Mucosa of gallbladder (tissue), 1 donor: ENCODE results near the gene FHIT. TPM values are rescaled to one million over a fixed set of nuclear protein-coding genes. Genes with fewer than 3 reads are reported as not detected.
A peak's percentile ranks its signal among the peaks of the same experiment; 100 is the strongest.

ENCODE experiments used
- DNase-seq: peaks from one replicate; pipeline ENCODE4 v3.0.0-alpha.2; 2020; ENCODE audit warnings: low spot score
- total RNA-seq: library from RNA; stranded (reverse); gene quantifications from one replicate; pipeline ENCODE4 v1.2.1, GENCODE V29; 2021
- donor health status: DM: no; HTN: no; CAD: no.

FHIT gene
- total RNA-seq, 1 donor from 2014 or later, result 38.6 TPM

DNA sequence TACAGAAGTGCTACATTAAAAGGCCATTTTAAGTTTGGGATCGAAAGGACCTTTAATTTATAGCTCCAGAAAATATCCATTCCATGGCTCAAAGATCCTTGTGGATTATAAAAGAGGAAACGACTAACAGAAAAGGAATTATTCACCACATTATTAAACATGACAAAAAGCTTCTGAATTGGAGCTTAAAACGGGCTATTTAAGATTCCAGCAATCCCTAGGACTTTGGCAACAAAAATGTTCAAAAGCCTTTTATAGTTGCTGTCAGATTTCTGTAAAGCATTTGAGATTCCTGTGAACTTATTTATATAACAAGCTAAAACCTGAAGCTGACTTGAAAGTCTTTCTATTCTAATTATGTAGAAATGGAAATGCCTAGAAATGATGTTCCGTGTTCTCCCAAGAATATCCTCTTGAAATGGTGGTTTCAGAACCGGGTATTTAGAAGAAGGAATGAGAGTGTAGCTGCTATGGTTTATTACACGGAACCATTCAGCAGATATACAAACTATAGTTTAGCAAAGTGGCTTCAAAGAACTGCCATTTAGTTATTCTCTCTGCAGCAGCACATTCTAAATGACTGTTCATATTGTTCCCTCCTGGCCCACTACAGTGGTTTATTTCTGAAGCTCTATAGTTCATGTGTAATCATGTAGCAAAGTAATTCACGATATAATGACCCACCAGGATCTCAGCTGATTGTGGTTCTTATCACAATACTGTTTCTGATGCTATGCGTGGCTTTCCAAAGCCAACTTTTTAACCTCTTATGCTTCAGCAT, 961.7 kb downstream of the FHIT start:
- no peak for DNase-seq

DNA sequence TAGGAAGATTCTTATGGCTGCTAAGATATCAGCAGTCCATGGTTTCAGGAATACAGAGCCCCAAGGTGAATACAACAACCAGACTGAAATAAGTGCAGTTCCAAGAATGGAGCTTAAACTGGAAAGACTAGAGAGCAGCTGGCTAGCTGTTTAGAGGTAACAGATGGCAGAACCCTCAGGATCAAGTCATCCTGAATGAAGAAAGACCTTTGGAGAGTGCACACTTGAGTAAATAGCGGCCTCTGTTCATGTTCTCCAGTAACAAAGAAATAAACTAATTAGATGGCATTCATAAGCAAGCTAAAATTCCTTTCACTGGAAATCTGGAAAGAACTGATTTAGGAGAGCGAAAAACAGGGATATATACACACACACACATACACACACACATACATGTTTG, 968.4 kb downstream of the FHIT start:
- DNase-seq, result no peak

DNA sequence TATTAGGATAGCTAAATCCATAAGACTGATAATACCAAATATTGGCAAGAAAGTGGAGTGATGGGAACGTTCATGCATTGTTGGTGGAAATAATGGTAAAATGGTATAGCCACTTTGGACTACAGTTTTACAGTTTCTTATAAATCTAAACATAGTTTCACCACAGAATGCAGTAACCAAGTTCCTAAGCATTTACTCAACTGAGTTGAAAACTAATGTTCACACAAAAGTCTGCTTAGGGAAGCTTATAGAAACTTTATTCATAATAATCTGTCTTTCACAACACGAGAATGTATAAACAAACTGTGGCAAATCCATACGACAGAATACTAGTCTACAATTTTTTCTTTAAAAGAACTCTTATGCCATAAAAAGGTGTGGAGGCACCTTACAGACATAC, 969.3 kb downstream of the FHIT start:
- no peak for DNase-seq

DNA sequence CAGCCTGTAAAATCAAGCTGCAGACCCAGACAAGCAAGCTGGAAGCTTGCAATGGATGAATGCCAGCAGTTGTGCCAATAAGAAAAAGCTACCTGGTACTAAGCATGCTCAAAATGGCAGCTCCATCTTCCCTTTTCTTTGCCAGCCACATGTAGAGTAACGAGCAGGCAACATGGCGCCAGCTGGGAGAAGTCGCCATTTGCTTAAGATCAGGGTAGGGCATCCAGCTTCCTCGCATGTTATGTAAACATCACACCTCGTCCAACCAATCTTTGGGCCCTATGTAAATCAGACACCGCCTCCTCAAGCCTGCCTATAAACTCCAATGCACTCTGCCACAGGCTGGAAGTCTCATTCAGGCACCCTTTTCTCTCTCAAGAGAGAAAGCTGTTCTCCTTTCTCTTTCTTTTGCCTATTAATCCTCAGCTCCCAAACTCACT, 973.9 kb downstream of the FHIT start:
- no peak for DNase-seq

DNA sequence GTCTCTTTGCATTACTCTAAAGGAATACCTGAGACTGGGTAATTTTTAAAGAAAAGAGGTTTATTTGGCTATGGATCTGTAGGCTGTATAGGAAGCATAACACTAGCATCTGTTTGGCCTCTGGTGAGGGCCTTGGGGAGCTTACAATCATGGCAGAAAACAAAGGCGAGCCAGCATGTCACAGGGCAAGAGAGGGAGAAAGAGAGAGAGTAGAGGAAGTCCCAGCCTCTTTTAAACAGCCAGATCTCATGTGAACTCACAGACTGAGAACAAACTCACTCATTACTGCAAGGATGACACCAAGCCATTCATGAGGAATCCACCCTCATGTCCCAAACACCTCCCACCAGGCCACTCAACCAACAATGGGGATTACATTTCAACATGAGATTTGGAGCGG, 974.6 kb downstream of the FHIT start:
- DNase-seq, result no peak

DNA sequence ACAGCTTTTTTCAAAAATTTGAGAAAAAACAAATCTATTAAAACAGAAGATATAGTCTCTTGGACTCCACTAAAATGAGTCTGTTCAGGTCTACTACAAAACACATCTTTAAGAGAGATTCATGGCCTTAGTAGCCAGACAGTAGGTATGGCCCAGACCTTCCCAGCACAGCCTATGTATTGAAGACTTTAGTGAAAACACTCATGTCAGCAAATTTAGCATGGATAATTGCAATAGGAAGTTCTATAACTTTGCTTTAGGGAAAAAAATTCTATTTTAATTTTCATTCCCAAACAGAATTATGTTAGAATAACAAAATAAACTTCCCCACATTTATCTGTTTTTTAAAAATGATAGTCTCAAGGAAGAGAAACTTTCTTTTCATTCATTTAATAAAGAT, 976.6 kb downstream of the FHIT start:
- no peak for DNase-seq

DNA sequence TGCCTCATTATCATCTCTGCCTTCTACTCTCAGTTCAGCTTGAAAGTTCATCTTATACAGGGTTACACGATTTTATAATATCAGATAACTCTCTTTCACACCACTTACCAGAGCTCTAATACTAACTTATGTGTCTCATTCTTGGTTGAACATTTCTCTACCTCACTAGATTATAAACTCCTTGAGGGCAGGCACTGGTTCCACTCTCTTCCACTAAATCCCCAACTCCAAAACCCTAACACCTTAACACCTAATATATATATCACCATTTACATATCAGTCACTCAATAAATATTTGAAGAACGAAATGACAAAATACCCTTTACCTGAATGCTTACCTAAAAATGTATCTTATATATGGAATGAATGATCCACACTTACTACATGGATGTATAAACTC, 977.2 kb downstream of the FHIT start:
- DNase-seq, result no peak

DNA sequence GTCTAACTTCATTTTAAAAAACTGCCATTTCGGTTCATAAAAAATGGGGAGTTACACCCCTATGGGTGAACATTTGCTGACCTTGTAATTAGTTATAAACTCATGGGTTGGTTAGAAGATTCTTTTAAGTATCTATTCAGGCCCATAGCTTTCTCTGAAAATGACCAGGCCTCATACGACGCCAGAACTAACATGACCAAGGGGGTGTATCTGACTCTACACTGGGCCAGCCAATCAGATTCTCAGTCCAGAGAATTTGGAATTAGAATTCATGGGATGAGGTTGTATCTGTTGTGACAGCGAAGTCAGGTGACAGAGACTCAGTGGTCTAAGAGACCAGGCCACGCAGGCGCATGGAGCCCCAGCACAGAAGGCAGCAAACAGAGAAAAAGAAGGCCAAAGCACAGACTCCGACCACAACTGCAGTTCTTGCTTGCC, 981.4 kb downstream of the FHIT start:
- DNase-seq, result no peak

- no peak for DNase-seq
These were observed 981.9 kb downstream of the FHIT start for GRCh38 chr3:60269377-60269776.

GRCh38 chr3:60268123-60268522, 983.1 kb downstream of the FHIT start:
- DNase-seq, result no peak

DNA sequence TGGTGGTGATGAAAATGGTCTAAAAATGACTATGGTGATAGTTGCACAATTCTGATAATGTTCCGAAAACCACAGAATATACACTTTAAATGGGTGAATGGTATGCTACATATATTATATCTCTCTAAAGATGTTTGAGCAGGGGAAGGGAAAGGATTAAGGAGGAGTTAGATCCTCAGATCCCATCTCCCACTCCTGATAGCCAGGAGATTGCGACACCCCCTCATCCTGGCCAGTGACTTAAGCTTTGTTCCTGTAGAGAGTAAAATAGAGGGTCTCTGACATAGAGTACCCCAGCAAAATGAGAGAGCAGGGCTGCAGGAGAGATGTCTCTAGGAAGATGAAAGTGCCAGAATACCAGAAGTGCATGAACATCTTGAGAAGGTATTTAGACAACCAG, 984.8 kb downstream of the FHIT start:
- DNase-seq, result no peak

GRCh38 chr3:60263191-60263590, 988.1 kb downstream of the FHIT start:
- DNase-seq, result no peak

GRCh38 chr3:60262546-60262945, 988.7 kb downstream of the FHIT start:
- DNase-seq, result no peak

DNA sequence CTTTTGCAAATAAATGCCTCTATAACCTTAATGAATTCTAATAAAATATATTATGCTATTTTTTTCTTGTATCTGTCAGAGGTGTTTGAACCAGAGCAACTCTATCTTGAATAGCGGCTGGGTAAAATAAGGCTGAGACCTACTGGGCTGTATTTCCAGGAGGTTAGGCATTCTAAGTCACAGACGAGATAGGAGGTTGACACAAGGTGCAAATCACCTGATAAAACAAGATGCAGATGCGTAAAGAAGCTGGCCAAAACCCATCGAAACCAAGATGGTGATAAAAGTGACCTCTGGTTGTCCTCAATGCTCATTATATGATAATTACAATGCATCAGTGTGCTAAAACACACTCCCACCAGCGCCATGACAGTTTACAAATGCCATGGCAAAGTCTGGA, 990.7 kb downstream of the FHIT start:
- no peak for DNase-seq

DNA sequence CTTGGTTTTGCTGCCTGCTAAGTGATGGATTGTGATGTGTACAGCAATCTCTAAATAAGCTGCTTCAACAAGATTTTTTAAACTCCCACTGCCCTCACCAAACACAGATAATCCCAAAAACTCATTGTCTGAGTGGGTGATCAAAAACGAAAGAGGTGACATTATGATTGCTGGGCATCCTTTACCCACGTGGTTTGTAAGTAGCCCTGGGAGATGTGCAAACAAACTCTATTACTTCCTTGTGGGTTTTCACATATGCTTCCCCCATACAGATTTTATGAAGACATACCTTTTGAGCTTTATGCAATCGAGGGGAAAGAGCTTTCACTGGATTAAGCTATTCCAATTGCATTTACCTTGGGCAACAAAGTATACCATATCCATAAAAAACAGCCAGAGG, 1000.4 kb downstream of the FHIT start:
- DNase-seq, result no peak

- no peak for DNase-seq
These were observed 1001.0 kb downstream of the FHIT start for GRCh38 chr3:60250206-60250605.

- no peak for DNase-seq
These were observed 1004.9 kb downstream of the FHIT start for GRCh38 chr3:60246361-60246760.

- no peak for DNase-seq
These were observed 1007.8 kb downstream of the FHIT start for GRCh38 chr3:60243456-60243855.

DNA sequence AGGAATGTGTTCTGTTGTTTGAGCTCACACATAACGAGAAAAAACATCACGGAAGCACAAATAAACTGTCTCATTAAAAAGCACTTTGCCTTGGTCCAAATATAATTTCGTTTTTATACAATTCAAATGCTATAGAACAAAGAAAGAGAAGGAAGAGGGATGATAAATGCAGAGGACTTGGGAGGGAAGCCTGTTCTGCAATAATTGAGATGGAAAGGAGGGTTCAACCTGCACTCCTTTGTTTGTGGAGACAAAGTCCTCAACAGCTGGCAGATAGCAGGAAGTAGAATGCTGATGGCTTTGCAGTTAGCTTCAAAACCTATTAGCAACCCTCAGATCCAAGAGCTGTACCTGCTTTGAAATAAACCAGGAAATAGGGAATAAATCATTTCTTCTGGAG, 1010.8 kb downstream of the FHIT start:
- peak; percentile 20 for DNase-seq

- no peak for DNase-seq
These were observed 1012.7 kb downstream of the FHIT start for GRCh38 chr3:60238550-60238949.

DNA sequence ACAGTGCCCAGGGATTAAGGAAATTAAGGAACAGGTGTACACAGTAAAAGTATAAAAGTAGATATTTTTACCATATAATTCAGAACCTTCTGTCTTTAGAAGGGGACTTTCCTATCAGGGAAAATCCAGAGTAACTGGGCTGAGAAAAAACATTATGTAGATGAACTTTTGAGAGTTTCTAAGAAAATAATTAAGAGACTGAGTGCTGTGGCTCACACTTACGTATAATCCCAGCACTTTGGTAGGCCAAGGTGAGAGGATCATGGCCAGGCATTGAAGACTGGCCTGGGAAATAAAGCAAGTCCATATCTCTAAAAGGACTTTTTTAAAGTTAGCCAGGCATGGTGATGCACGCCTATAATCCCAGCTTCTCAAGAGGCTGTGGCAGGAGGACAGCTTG, 1021.8 kb downstream of the FHIT start:
- no peak for DNase-seq

DNA sequence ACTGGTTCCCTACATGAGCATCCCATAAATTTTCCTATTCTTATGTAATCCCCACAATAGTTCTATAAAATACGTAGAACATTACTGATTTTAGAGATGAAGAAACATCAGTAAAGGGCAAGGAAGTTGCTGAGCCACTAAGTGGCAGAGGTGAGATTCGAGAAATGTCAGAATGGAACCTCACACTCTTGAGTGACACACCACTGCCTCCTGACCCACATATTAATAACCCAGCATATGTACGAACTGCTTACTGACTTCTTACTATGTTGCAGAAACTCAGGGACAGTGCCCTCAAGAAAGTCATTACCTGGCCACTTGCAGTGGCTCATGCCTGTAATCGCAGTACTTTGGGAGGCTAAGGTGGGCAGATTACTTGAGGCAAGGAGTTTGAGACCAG, 1022.4 kb downstream of the FHIT start:
- DNase-seq, result no peak

DNA sequence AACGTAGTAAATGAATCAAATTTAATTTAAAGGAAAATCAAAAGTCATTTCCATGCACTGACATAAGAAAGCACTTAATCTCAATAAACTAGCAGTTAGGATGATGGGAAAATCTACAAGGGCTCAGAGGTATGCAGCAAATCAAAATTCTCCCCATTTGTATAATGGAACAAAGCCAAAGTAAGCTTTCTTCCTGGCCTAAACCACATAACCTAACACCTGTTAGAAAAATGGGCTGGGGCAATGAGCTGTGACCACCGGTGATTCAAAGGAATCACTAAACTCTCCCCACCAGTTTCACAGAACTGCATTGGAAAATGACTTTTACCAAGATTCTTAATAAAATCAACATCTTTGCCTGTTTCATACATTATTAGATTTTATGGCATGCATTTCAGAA, 1024.3 kb downstream of the FHIT start:
- no peak for DNase-seq

DNA sequence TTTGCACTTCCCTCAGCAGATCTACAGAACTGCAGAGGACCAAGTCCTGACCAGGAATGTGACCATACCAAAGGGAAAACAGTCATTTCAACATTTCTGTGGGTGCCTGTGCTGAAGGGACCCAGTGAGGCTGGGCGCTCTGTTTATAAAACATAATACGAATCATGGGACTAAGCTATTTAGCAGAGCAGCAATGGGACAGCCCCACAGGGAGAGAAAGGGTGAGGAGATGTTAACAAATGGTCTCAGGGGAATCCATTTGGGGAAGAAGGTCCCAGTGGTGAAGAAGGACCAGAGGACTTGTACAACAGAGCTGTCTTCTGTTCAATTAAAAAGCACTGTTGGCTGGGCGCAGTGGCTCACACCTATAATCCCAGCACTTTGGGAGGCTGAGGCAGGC, 1025.4 kb downstream of the FHIT start:
- DNase-seq, result no peak
